Common myeloid progenitor, CD34-positive (primary cell): ENCODE data around the gene FAU.

Experiments
- CTCF ChIA-PET: fragments of 350-600 bp; sonication (Branson Sonifier 250); formaldehyde crosslinking; loops from one replicate; lab custom pipeline; 2021; ENCODE audit warnings: antibody characterized with exemption; lab: Charles Lee
- POLR2A ChIA-PET: fragments of 350-600 bp; sonication (Branson Sonifier 250); formaldehyde crosslinking; loops from one replicate; lab custom pipeline; 2021; ENCODE audit warnings: antibody characterized with exemption; lab: Charles Lee
- DNase-seq, 3 donors: peaks; one replicate each; pipeline versions ENCODE4 v3.0.0 to v3.0.0-alpha.2; 2013
- H3K27ac ChIP-seq, 2 experiments: 1 replicate in 1 of 2; 2 replicates in 1 of 2; pipeline ENCODE4 v1.7.0; 2013; ENCODE audit warnings: inconsistent platforms in 2 of 2, low read length in 2 of 2, mild to moderate bottlenecking in 2 of 2, low read depth in 1 of 2, moderate library complexity in 1 of 2; ENCODE audit not compliant: severe bottlenecking in 2 of 2, insufficient read depth in 1 of 2, poor library complexity in 1 of 2
- H3K27me3 ChIP-seq, 5 experiments: replicated peaks in 2 of 5; 1 replicate in 3 of 5; 2 replicates in 2 of 5; pipeline versions ENCODE4 v1.6.1 to v1.7.0; 2013; ENCODE audit warnings: low read length in 4 of 5, mild to moderate bottlenecking in 2 of 5, moderate library complexity in 2 of 5, inconsistent platforms in 1 of 5; ENCODE audit not compliant: insufficient read depth in 5 of 5, control insufficient read depth in 4 of 5
- H3K36me3 ChIP-seq, 4 experiments: 1 replicate in 2 of 4; 2 replicates in 2 of 4; pipeline versions ENCODE4 v1.6.1 to v1.7.0; 2013; ENCODE audit warnings: low read length in 3 of 4, control low read depth in 1 of 4, mild to moderate bottlenecking in 1 of 4; ENCODE audit not compliant: control insufficient read depth in 4 of 4, insufficient read depth in 4 of 4
- H3K4me1 ChIP-seq, 4 experiments: 1 replicate in 3 of 4; 2 replicates in 1 of 4; pipeline versions ENCODE4 v1.6.1 to v1.7.1; 2013; ENCODE audit warnings: low read length in 3 of 4, mild to moderate bottlenecking in 3 of 4, control low read depth in 1 of 4, inconsistent platforms in 1 of 4, moderate library complexity in 1 of 4; ENCODE audit not compliant: control insufficient read depth in 4 of 4, insufficient read depth in 4 of 4; ENCODE audit errors: control extremely low read depth in 1 of 4
- H3K4me3 ChIP-seq, 7 experiments: 1 replicate in 4 of 7; 2 replicates in 3 of 7; pipeline versions ENCODE4 v1.5.1 to v1.7.0; 2013; ENCODE audit warnings: mild to moderate bottlenecking in 7 of 7, low read length in 6 of 7, moderate library complexity in 6 of 7, inconsistent platforms in 2 of 7, low read depth in 2 of 7, control low read depth in 1 of 7; ENCODE audit not compliant: insufficient read depth in 4 of 7, control insufficient read depth in 1 of 7; ENCODE audit errors: extremely low read depth in 1 of 7
- H3K9me3 ChIP-seq, 5 experiments: 1 replicate in 4 of 5; 2 replicates in 1 of 5; pipeline versions ENCODE4 v1.6.1 to v1.7.1; 2013; ENCODE audit warnings: low read length in 4 of 5, mild to moderate bottlenecking in 2 of 5, inconsistent platforms in 1 of 5, low read depth in 1 of 5, moderate library complexity in 1 of 5; ENCODE audit not compliant: control insufficient read depth in 4 of 5, insufficient read depth in 2 of 5; ENCODE audit errors: control extremely low read depth in 1 of 5
- WGBS: methylation state at CpG from one replicate; pipeline ENCODE4 v1.1.5; 2013; ENCODE audit not compliant: insufficient coverage; 5-methylcytosine and 5-hydroxymethylcytosine counted together

The FAU gene

GRCh38 chr11:65134240-65134951 lies 12.5 kb upstream of the FAU start, which contains the start of gene SYVN1:
Gene SYVN1 (minus strand): TSS chr11:65134519. CDS start chr11:65133601, 918 bp downstream.
- Histone ChIP-seq H3K27ac (peak within 1 kb of the TSS; percentile 100), H3K4me1 (peaks cover 8 to 40% (median 34%) of the 10 kb centered on the region in 4 experiments), H3K27me3 (no peaks in the 10 kb centered on the region), H3K9me3 (no peaks in the 10 kb centered on the region), H3K36me3 (peaks cover 11 to 35% (median 25%) of the 10 kb centered on the region in 4 experiments), H3K4me3 (peak within 1 kb of the TSS; percentile 81 to 97 (median 89))
- peak; percentile 92 to 96 (median 95) for DNase-seq
- WGBS = 0% methylated on average over 48 of the region's 60 CpGs
- ChIA-PET CTCF (interaction anchor here (0.9 to 5.6 kb wide), 16 partner anchors 10 to 181 kb away, joined by 3 to 55 read pairs (median 6); partner anchors contain the start of genes CAPN1, CDC42EP2, FAU and MRPL49), POLR2A (interaction anchor here (0.6 to 4.8 kb wide), 14 partner anchors 11 to 93 kb away, joined by 3 to 44 read pairs (median 7); partner anchors contain the start of genes CAPN1, FAU, MRPL49 and SPDYC)

- Histone ChIP-seq H3K27me3 (no peaks in the 10 kb centered on the region), H3K27ac (peak overlapping the region; percentile 100), H3K4me3 (peak overlapping the region; percentile 81 to 97 (median 89)), H3K9me3 (no peaks in the 10 kb centered on the region), H3K36me3 (peaks cover 11 to 42% (median 31%) of the 10 kb centered on the region in 4 experiments), H3K4me1 (peaks cover 8 to 40% (median 34%) of the 10 kb centered on the region in 4 experiments)
- 0% methylated on average over 18 of the region's 20 CpGs for WGBS
- ChIA-PET POLR2A (interaction anchor here (0.6 to 4.8 kb wide), 8 partner anchors 10 to 61 kb away, joined by 3 to 44 read pairs (median 14); partner anchors contain the start of genes CAPN1, FAU, MRPL49 and SPDYC), CTCF (interaction anchor here (1.0 to 5.6 kb wide), 8 partner anchors 12 to 48 kb away, joined by 3 to 55 read pairs (median 10); partner anchors contain the start of genes CAPN1, FAU, MRPL49 and SPDYC)
- DNase-seq = peak in 1 of 3 donors; percentile 37
Observed at GRCh38 chr11:65133724-65134123, 11.8 kb upstream of the FAU start.

GRCh38 chr11:65132988-65133700 lies 11.2 kb upstream of the FAU start:
- ChIA-PET CTCF (interaction anchor here (1.0 to 5.6 kb wide), 9 partner anchors 11 to 49 kb away, joined by 3 to 55 read pairs (median 12); partner anchors contain the start of genes CAPN1, FAU, MRPL49 and SPDYC), POLR2A (interaction anchor here (0.6 to 4.8 kb wide), 8 partner anchors 9 to 60 kb away, joined by 3 to 44 read pairs (median 14); partner anchors contain the start of genes CAPN1, FAU, MRPL49 and SPDYC)
- DNase-seq = peak in 2 of 3 donors; percentile 52 to 61
- no peaks in the 10 kb centered on the region for H3K27me3 ChIP-seq
- 59% methylated on average over 16 of the region's 18 CpGs for WGBS
- no peaks in the 10 kb centered on the region for H3K9me3 ChIP-seq
- peaks cover 11 to 48% (median 36%) of the 10 kb centered on the region in 4 experiments for H3K36me3 ChIP-seq
- H3K4me1 ChIP-seq = peaks cover 8 to 40% (median 34%) of the 10 kb centered on the region in 4 experiments
- H3K4me3 ChIP-seq = peak overlapping the region; percentile 81 to 97 (median 89)
- peak overlapping the region; percentile 100 for H3K27ac ChIP-seq

- DNase-seq = peak in 1 of 3 donors; percentile 23
- POLR2A ChIA-PET = interaction anchor here (1.5 to 4.8 kb wide), 3 partner anchors 11 to 49 kb away, joined by 5 to 44 read pairs (median 37); partner anchors contain the start of genes CAPN1, FAU, MRPL49 and ZNHIT2
- H3K4me3 ChIP-seq = peak overlapping the region in 3 of 7 experiments; percentile 13 to 97 (median 87)
- peaks cover 11 to 54% (median 40%) of the 10 kb centered on the region in 4 experiments for H3K36me3 ChIP-seq
- peak overlapping the region in 1 of 2 experiments; percentile 100 for H3K27ac ChIP-seq
- no peaks in the 10 kb centered on the region for H3K27me3 ChIP-seq
- 8% methylated on average over 2 of the region's 10 CpGs for WGBS
- CTCF ChIA-PET = interaction anchor here (1.0 to 6.7 kb wide), 8 partner anchors 11 to 49 kb away, joined by 3 to 31 read pairs (median 6); partner anchors contain the start of genes CAPN1, FAU, MRPL49 and ZNHIT2
- H3K4me1 ChIP-seq = peaks cover 8 to 40% (median 34%) of the 10 kb centered on the region in 4 experiments
- no peaks in the 10 kb centered on the region for H3K9me3 ChIP-seq
Observed at GRCh38 chr11:65132238-65132987, 10.5 kb upstream of the FAU start.

GRCh38 chr11:65131895-65132237 lies 9.9 kb upstream of the FAU start:
- Histone ChIP-seq H3K27me3 (no peaks in the 10 kb centered on the region), H3K9me3 (no peaks in the 10 kb centered on the region), H3K27ac (peak overlapping the region in 1 of 2 experiments; percentile 100), H3K36me3 (peaks cover 11 to 60% (median 44%) of the 10 kb centered on the region in 4 experiments), H3K4me1 (peaks cover 8 to 40% (median 34%) of the 10 kb centered on the region in 4 experiments), H3K4me3 (peak overlapping the region in 2 of 7 experiments; percentile 87 to 97)
- ChIA-PET CTCF (interaction anchor here (1.0 to 6.7 kb wide), 7 partner anchors 10 to 49 kb away, joined by 3 to 31 read pairs (median 4); partner anchors contain the start of genes CAPN1, FAU, MRPL49 and ZNHIT2), POLR2A (interaction anchor here (1.5 to 4.8 kb wide), 3 partner anchors 10 to 49 kb away, joined by 5 to 44 read pairs (median 37); partner anchors contain the start of genes CAPN1, FAU, MRPL49 and ZNHIT2)
- no peak for DNase-seq
- 100% methylated on average over 5 of the region's 6 CpGs for WGBS
